GM12878 (cell line): ENCODE data around the gene TCF12.

Source experiments
- DPF2 ChIP-seq: fragments of 450-650 bp; IDR thresholded peaks from 2 replicates; pipeline ENCODE4 v1.6.1; 2017; ENCODE audit warnings: mild to moderate bottlenecking
- HDAC2 ChIP-seq: fragments of 200-600 bp; sonication (generic); IDR thresholded peaks from 2 replicates; pipeline ENCODE4 v1.6.1; 2017
- NR2C2 ChIP-seq: IDR thresholded peaks from 2 replicates; pipeline ENCODE4 v1.6.1; 2011; ENCODE audit warnings: borderline replicate concordance, low read depth; ENCODE audit not compliant: control insufficient read depth, insufficient read length
- NRF1 ChIP-seq: conservative IDR thresholded peaks from 2 replicates; pipeline ENCODE4 v1.6.1; 2011; ENCODE audit warnings: mild to moderate bottlenecking, low read depth, low read length, improper control_type of control experiment
- RELA ChIP-seq: fragments of 450-650 bp; IDR thresholded peaks from 2 replicates; pipeline ENCODE4 v1.8.0; 2014; ENCODE audit warnings: borderline replicate concordance; ENCODE audit not compliant: partially characterized antibody
- SP1 ChIP-seq: IDR thresholded peaks from one replicate; pipeline ENCODE4 v1.6.1; 2011; ENCODE audit warnings: low read depth, low read length
- STAT3 ChIP-seq: IDR thresholded peaks from 2 replicates; pipeline ENCODE4 v1.6.1; 2011; ENCODE audit warnings: low read depth, low read length, improper control_type of control experiment
- TF ChIP-seq, protein P1 (sequence below): IDR thresholded peaks from 2 replicates; pipeline ENCODE4 v1.6.1; 2012; ENCODE audit warnings: low read length, inconsistent platforms
- TF ChIP-seq, protein P2 (sequence below), 3 experiments: IDR thresholded peaks in 2 of 3; conservative IDR thresholded peaks in 1 of 3; 2 replicates each; pipeline ENCODE4 v1.5.1; 2011; ENCODE audit warnings: low read depth in 3 of 3, low read length in 3 of 3, mild to moderate bottlenecking in 3 of 3, control low read depth in 2 of 3, moderate library complexity in 2 of 3, inconsistent platforms in 1 of 3, mixed read lengths in 1 of 3; ENCODE audit not compliant: control insufficient read depth in 2 of 3, insufficient read depth in 1 of 3; ENCODE audit errors: extremely low read depth in 1 of 3

DNA sequence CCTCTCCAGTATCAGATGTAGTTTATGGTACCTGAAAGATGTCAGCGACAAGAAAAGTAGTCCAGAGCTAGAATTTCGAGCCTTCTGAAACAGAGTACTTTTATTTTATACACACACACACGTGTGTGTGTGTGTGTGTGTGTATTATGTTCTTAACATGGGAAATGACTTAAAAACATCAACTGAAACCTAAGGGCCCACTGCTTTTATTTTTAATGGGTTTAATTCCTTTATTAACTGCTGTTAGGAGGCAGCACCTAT, 1.9 kb downstream of the TCF12 start:
- TF ChIP-seq, protein P1, sequence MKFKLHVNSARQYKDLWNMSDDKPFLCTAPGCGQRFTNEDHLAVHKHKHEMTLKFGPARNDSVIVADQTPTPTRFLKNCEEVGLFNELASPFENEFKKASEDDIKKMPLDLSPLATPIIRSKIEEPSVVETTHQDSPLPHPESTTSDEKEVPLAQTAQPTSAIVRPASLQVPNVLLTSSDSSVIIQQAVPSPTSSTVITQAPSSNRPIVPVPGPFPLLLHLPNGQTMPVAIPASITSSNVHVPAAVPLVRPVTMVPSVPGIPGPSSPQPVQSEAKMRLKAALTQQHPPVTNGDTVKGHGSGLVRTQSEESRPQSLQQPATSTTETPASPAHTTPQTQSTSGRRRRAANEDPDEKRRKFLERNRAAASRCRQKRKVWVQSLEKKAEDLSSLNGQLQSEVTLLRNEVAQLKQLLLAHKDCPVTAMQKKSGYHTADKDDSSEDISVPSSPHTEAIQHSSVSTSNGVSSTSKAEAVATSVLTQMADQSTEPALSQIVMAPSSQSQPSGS, result no peak
- TF ChIP-seq, protein P2, sequence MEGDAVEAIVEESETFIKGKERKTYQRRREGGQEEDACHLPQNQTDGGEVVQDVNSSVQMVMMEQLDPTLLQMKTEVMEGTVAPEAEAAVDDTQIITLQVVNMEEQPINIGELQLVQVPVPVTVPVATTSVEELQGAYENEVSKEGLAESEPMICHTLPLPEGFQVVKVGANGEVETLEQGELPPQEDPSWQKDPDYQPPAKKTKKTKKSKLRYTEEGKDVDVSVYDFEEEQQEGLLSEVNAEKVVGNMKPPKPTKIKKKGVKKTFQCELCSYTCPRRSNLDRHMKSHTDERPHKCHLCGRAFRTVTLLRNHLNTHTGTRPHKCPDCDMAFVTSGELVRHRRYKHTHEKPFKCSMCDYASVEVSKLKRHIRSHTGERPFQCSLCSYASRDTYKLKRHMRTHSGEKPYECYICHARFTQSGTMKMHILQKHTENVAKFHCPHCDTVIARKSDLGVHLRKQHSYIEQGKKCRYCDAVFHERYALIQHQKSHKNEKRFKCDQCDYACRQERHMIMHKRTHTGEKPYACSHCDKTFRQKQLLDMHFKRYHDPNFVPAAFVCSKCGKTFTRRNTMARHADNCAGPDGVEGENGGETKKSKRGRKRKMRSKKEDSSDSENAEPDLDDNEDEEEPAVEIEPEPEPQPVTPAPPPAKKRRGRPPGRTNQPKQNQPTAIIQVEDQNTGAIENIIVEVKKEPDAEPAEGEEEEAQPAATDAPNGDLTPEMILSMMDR (IDR thresholded peaks at IDR 0.05 in 2 of 3, conservative IDR thresholded peaks at IDR 0.05 in 1 of 3; ENCODE audit: control insufficient read depth in 2 of 3, extremely low read depth in 1 of 3, insufficient read depth in 1 of 3, low read depth in 3 of 3, low read length in 3 of 3), result no peak
- TF ChIP-seq DPF2 (no peak), NR2C2 (no peak), STAT3 (no peak), NRF1 (no peak), SP1 (no peak), HDAC2 (no peak), RELA (no peak)
